ENCODE measurements around the gene TSPAN9. TPM values are rescaled to one million over a fixed set of nuclear protein-coding genes. Genes with fewer than 3 reads are reported as not detected.
A peak's percentile ranks its signal among the peaks of the same experiment; 100 is the strongest.

The TSPAN9 gene
- total RNA-seq, 1 donor from 2014 or later: 40.9 TPM

- Histone ChIP-seq H4K20me1 (ENCODE audit: insufficient read depth, low read length) (peaks cover 47% of the 10 kb centered on the region), H3K9ac (ENCODE audit: low read length) (no peak overlapping the region), H3K9me3 (ENCODE audit: insufficient read depth, low read depth, low read length) (no peaks in the 10 kb centered on the region), H3K27me3 (ENCODE audit: insufficient read depth, low read length) (no peaks in the 10 kb centered on the region), H2AFZ (ENCODE audit: low read depth, low read length) (no peak overlapping the region), H3K36me3 (ENCODE audit: insufficient read depth, low read length) (no peaks in the 10 kb centered on the region), H3K4me3 (ENCODE audit: insufficient read depth, low read depth, low read length) (no peak overlapping the region), H3K79me2 (ENCODE audit: insufficient read depth, low read length) (no peaks in the 10 kb centered on the region), H3K27ac (ENCODE audit: low read depth, low read length) (no peak overlapping the region), H3K4me1 (ENCODE audit: insufficient read depth, low read length) (peaks cover 13% of the 10 kb centered on the region), H3K4me2 (ENCODE audit: low read length) (no peak overlapping the region)
- H3K4me3 Mint-ChIP-seq (ENCODE audit: unreplicated experiment): no peak overlapping the region
- peaks cover 12% of the 10 kb centered on the region for H3K4me1 Mint-ChIP-seq (ENCODE audit: low read depth, unreplicated experiment)
- no peak for DNase-seq (ENCODE audit: low read depth)
- peak; percentile 11 for TF ChIP-seq CTCF (IDR thresholded peaks at IDR 0.05; ENCODE audit: insufficient read depth, low read depth, low read length)
- TF ChIP-seq EZH2 (IDR thresholded peaks at IDR 0.05; ENCODE audit: insufficient read depth, low read length): no peak
- no peak overlapping the region for H3K27ac Mint-ChIP-seq (ENCODE audit: unreplicated experiment)
- peaks cover 8% of the 10 kb centered on the region for H3K36me3 Mint-ChIP-seq (ENCODE audit: low read depth, unreplicated experiment)
- H3K27me3 Mint-ChIP-seq (ENCODE audit: low read depth, unreplicated experiment): peaks cover 6% of the 10 kb centered on the region
- no peaks in the 10 kb centered on the region for H3K9me3 Mint-ChIP-seq (ENCODE audit: unreplicated experiment)
- no peak for FAIRE-seq
Observed at GRCh38 chr12:3207858-3208257, 130.7 kb downstream of the TSPAN9 start.

- no peak overlapping the region for H3K4me2 ChIP-seq (ENCODE audit: low read length)
- H4K20me1 ChIP-seq (ENCODE audit: insufficient read depth, low read length): peaks cover 24% of the 10 kb centered on the region
- H3K36me3 ChIP-seq (ENCODE audit: insufficient read depth, low read length): no peaks in the 10 kb centered on the region
- DNase-seq (ENCODE audit: low read depth) (no peak), FAIRE-seq (no peak)
- no peak for TF ChIP-seq EZH2 (IDR thresholded peaks at IDR 0.05; ENCODE audit: insufficient read depth, low read length)
- TF ChIP-seq CTCF (IDR thresholded peaks at IDR 0.05; ENCODE audit: insufficient read depth, low read depth, low read length): no peak
- Mint-ChIP-seq H3K4me3 (ENCODE audit: unreplicated experiment) (no peak overlapping the region), H3K4me1 (ENCODE audit: low read depth, unreplicated experiment) (peaks cover 17% of the 10 kb centered on the region), H3K9me3 (ENCODE audit: unreplicated experiment) (no peaks in the 10 kb centered on the region), H3K27ac (ENCODE audit: unreplicated experiment) (no peak overlapping the region), H3K36me3 (ENCODE audit: low read depth, unreplicated experiment) (peaks cover 10% of the 10 kb centered on the region), H3K27me3 (ENCODE audit: low read depth, unreplicated experiment) (peaks cover 9% of the 10 kb centered on the region)
- no peak overlapping the region for H2AFZ ChIP-seq (ENCODE audit: low read depth, low read length)
- no peak overlapping the region for H3K27ac ChIP-seq (ENCODE audit: low read depth, low read length)
- no peak overlapping the region for H3K4me3 ChIP-seq (ENCODE audit: insufficient read depth, low read depth, low read length)
- H3K79me2 ChIP-seq (ENCODE audit: insufficient read depth, low read length): no peaks in the 10 kb centered on the region
- no peaks in the 10 kb centered on the region for H3K9me3 ChIP-seq (ENCODE audit: insufficient read depth, low read depth, low read length)
- no peak overlapping the region for H3K9ac ChIP-seq (ENCODE audit: low read length)
- H3K4me1 ChIP-seq (ENCODE audit: insufficient read depth, low read length): peaks cover 21% of the 10 kb centered on the region
- no peaks in the 10 kb centered on the region for H3K27me3 ChIP-seq (ENCODE audit: insufficient read depth, low read length)
Observed at GRCh38 chr12:3213188-3213587, 136.0 kb downstream of the TSPAN9 start.

GRCh38 chr12:3213768-3214167 is 136.6 kb downstream of the TSPAN9 start:
- H3K27ac ChIP-seq (ENCODE audit: low read depth, low read length): no peak overlapping the region
- peaks cover 25% of the 10 kb centered on the region for H4K20me1 ChIP-seq (ENCODE audit: insufficient read depth, low read length)
- H3K9ac ChIP-seq (ENCODE audit: low read length): no peak overlapping the region
- Mint-ChIP-seq H3K9me3 (ENCODE audit: unreplicated experiment) (no peaks in the 10 kb centered on the region), H3K4me1 (ENCODE audit: low read depth, unreplicated experiment) (peaks cover 23% of the 10 kb centered on the region), H3K27ac (ENCODE audit: unreplicated experiment) (no peak overlapping the region), H3K36me3 (ENCODE audit: low read depth, unreplicated experiment) (peaks cover 10% of the 10 kb centered on the region), H3K4me3 (ENCODE audit: unreplicated experiment) (no peak overlapping the region), H3K27me3 (ENCODE audit: low read depth, unreplicated experiment) (peaks cover 9% of the 10 kb centered on the region)
- TF ChIP-seq CTCF (IDR thresholded peaks at IDR 0.05; ENCODE audit: insufficient read depth, low read depth, low read length) (no peak), EZH2 (IDR thresholded peaks at IDR 0.05; ENCODE audit: insufficient read depth, low read length) (no peak)
- DNase-seq (ENCODE audit: low read depth) (no peak), FAIRE-seq (no peak)
- no peaks in the 10 kb centered on the region for H3K79me2 ChIP-seq (ENCODE audit: insufficient read depth, low read length)
- no peak overlapping the region for H3K4me2 ChIP-seq (ENCODE audit: low read length)
- H3K4me1 ChIP-seq (ENCODE audit: insufficient read depth, low read length): peaks cover 27% of the 10 kb centered on the region
- no peak overlapping the region for H2AFZ ChIP-seq (ENCODE audit: low read depth, low read length)
- H3K36me3 ChIP-seq (ENCODE audit: insufficient read depth, low read length): no peaks in the 10 kb centered on the region
- no peaks in the 10 kb centered on the region for H3K27me3 ChIP-seq (ENCODE audit: insufficient read depth, low read length)
- H3K9me3 ChIP-seq (ENCODE audit: insufficient read depth, low read depth, low read length): no peaks in the 10 kb centered on the region
- H3K4me3 ChIP-seq (ENCODE audit: insufficient read depth, low read depth, low read length): no peak overlapping the region
